Liver (tissue), 9 donors: Measurements from ENCODE around the gene TLR8. TPM values are rescaled to one million over a fixed set of nuclear protein-coding genes. Genes with fewer than 3 reads are reported as not detected.

Experiments
- DNase-seq: peaks from one replicate; pipeline ENCODE4 v3.0.0-alpha.2; 2017; ENCODE audit warnings: low spot score
- H3K27ac ChIP-seq, 2 donors: one replicate each; pipeline ENCODE4 v1.7.0; 2013; ENCODE audit warnings: inconsistent platforms in 2 of 2, low read length in 2 of 2, control low read depth in 1 of 2, low read depth in 1 of 2, mild to moderate bottlenecking in 1 of 2
- H3K27me3 ChIP-seq, 4 donors: one replicate each; pipeline versions ENCODE4 v1.6.1 to v1.7.0; 2013; ENCODE audit warnings: low read length in 3 of 4, inconsistent platforms in 1 of 4, mild to moderate bottlenecking in 1 of 4, moderate library complexity in 1 of 4; ENCODE audit not compliant: control insufficient read depth in 4 of 4, insufficient read depth in 4 of 4
- H3K36me3 ChIP-seq, 4 donors: one replicate each; pipeline versions ENCODE4 v1.6.1 to v1.7.0; 2013; ENCODE audit warnings: low read length in 3 of 4, mild to moderate bottlenecking in 3 of 4, low read depth in 1 of 4, moderate library complexity in 1 of 4; ENCODE audit not compliant: control insufficient read depth in 4 of 4, insufficient read depth in 3 of 4
- H3K4me1 ChIP-seq, 4 donors: one replicate each; pipeline versions ENCODE4 v1.6.1 to v1.7.0; 2013; ENCODE audit warnings: low read length in 3 of 4, mild to moderate bottlenecking in 3 of 4, moderate library complexity in 1 of 4; ENCODE audit not compliant: control insufficient read depth in 4 of 4, insufficient read depth in 4 of 4
- H3K4me3 ChIP-seq, 3 donors: one replicate each; pipeline versions ENCODE4 v1.6.1 to v1.7.0; 2013; ENCODE audit warnings: low read length in 3 of 3, control low read depth in 1 of 3, low read depth in 1 of 3, mild to moderate bottlenecking in 1 of 3
- H3K9ac ChIP-seq, 2 donors: one replicate each; pipeline ENCODE4 v1.7.0; 2013; ENCODE audit warnings: low read length in 2 of 2, mild to moderate bottlenecking in 2 of 2, moderate library complexity in 2 of 2, control low read depth in 1 of 2, low read depth in 1 of 2
- H3K9me3 ChIP-seq, 4 donors: one replicate each; pipeline versions ENCODE4 v1.6.1 to v1.7.0; 2013; ENCODE audit warnings: low read length in 3 of 4; ENCODE audit not compliant: control insufficient read depth in 4 of 4
- FOXA1 ChIP-seq: IDR thresholded peaks from 2 replicates; pipeline ENCODE4 v1.6.1; 2016; ENCODE audit warnings: antibody characterized with exemption
- GABPA ChIP-seq, 2 donors: IDR thresholded peaks in 1 of 2; conservative IDR thresholded peaks in 1 of 2; 2 replicates each; pipeline ENCODE4 v1.6.1; 2016; ENCODE audit warnings: antibody characterized with exemption in 2 of 2, mild to moderate bottlenecking in 1 of 2, moderate library complexity in 1 of 2
- HNF4G ChIP-seq: IDR thresholded peaks from 2 replicates; pipeline ENCODE4 v1.6.1; 2016; ENCODE audit warnings: antibody characterized with exemption
- JUND ChIP-seq, 2 donors: IDR thresholded peaks; 2 replicates each; pipeline ENCODE4 v1.6.1; 2016; ENCODE audit warnings: antibody characterized with exemption in 2 of 2
- NR2F2 ChIP-seq: IDR thresholded peaks from 2 replicates; pipeline ENCODE4 v1.6.1; 2016; ENCODE audit warnings: antibody characterized with exemption
- RAD21 ChIP-seq, 2 donors: IDR thresholded peaks; 2 replicates each; pipeline ENCODE4 v1.6.1; 2016; ENCODE audit warnings: antibody characterized with exemption in 2 of 2, mild to moderate bottlenecking in 2 of 2
- SP1 ChIP-seq: IDR thresholded peaks from 2 replicates; pipeline ENCODE4 v1.6.1; 2018; ENCODE audit warnings: antibody characterized with exemption, mild to moderate bottlenecking
- TAF1 ChIP-seq: conservative IDR thresholded peaks from 2 replicates; pipeline ENCODE4 v1.6.1; 2016; ENCODE audit warnings: antibody characterized with exemption, mild to moderate bottlenecking
- YY1 ChIP-seq: IDR thresholded peaks from 2 replicates; pipeline ENCODE4 v1.6.1; 2016; ENCODE audit warnings: antibody characterized with exemption, mild to moderate bottlenecking
- WGBS: extraction: QIAGEN DNeasy Blood & Tissue Kit; methylation state at CpG from one replicate; pipeline ENCODE4 v1.1.7; 2013; 5-methylcytosine and 5-hydroxymethylcytosine counted together
- polyA plus RNA-seq, 2 donors: library from polyadenylated mRNA; stranded (reverse) in 1 of 2; unstranded in 1 of 2; fragments of 200-250 nt in 1 of 2; fragments of >200 nt in 1 of 2; fragmentation: Nextera tagmentation in 1 of 2; extraction: Ambion mirVana in 1 of 2; gene quantifications; one replicate each; pipeline versions ENCODE4 v1.2.1 to v1.2.3, GENCODE V29; 2013 to 2015
- total RNA-seq, 2 donors: library from RNA; depleted of rRNA; stranded (reverse); fragments of >200 nt; gene quantifications; one replicate each; pipeline ENCODE4 v1.2.3, GENCODE V29; 2014
- TF ChIP-seq, protein P1 (sequence below): IDR thresholded peaks from 2 replicates; pipeline ENCODE4 v1.6.1; 2016; ENCODE audit warnings: antibody characterized with exemption
- TF ChIP-seq, protein P2 (sequence below): fragments of 150-350 bp; IDR thresholded peaks from 2 replicates; pipeline ENCODE4 v1.5.1; 2017; ENCODE audit warnings: improper control_type of control experiment, low read depth, low read length; ENCODE audit not compliant: missing input control
- TF ChIP-seq, protein P3 (sequence below): IDR thresholded peaks from 2 replicates; pipeline ENCODE4 v1.6.1; 2016; ENCODE audit warnings: antibody characterized with exemption
- donor health status: healthy.
- donor health status: healthy.
- donor health status: healthy.
- donor health status: healthy.
- donor health status: healthy.

Gene TLR8
- total and polyA plus RNA-seq, 4 donors: 0.28 to 4.6 (median 2.1) TPM

DNA sequence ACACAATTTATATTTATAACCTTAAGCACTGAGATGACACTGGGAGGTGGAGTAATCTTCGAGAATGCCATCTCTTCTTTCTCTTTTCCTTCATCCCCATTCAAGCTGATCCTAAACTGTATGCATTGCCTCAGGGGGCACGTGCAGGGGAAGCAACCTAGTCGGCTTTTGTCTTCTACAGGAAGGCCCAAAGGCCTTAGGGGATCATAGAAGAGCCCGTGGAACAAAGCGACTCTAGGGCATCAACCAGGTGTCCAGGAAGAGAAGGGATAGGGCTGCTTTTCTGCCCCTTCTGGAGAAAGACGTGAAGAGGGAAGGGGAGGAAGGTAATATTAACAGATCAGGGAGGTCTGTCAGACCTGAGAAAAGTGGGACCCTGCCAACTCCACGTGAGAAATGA lies 6.9 kb upstream of the TLR8 start:
- H3K4me3 ChIP-seq: no peak overlapping the region
- TF ChIP-seq HNF4G (no peak), TAF1 (no peak), JUND (IDR thresholded peaks at IDR 0.05) (no peak), NR2F2 (no peak), SP1 (no peak), YY1 (no peak), FOXA1 (no peak)
- TF ChIP-seq, protein P1, sequence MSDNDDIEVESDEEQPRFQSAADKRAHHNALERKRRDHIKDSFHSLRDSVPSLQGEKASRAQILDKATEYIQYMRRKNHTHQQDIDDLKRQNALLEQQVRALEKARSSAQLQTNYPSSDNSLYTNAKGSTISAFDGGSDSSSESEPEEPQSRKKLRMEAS: no peak
- DNase-seq: no peak
- no peak overlapping the region for H3K9ac ChIP-seq
- peaks cover 0 to 2% (median 0%) of the 10 kb centered on the region in 4 donors for H3K4me1 ChIP-seq
- WGBS: 60% methylated on average over 7 of the region's 7 CpGs
- H3K27me3 ChIP-seq: no peaks in the 10 kb centered on the region
- H3K36me3 ChIP-seq: no peaks in the 10 kb centered on the region
- no peak overlapping the region for H3K27ac ChIP-seq
- no peaks in the 10 kb centered on the region for H3K9me3 ChIP-seq

DNA sequence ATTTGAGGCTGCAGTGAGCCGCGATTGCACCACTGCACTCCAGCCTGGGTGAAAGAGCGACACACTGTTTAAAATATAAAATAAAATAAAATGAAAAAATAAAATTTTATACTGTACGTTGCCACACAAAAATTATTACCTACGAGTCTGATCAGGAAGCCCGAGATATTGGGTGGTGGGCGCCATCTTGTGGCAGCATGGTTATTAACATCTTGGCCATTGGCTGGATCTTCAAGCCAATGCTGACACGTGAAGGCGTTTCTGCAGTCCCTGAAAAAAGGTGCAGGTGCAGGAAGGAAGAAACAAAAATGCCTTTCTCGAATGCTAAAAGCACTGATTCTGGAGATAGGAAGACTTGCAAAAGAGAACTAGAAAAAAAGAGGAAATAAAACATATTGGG lies 4.9 kb upstream of the TLR8 start:
- no peak overlapping the region for H3K4me3 ChIP-seq
- TF ChIP-seq RAD21 (IDR thresholded peaks at IDR 0.05) (peak; percentile 66 to 81), FOXA1 (no peak), JUND (IDR thresholded peaks at IDR 0.05) (no peak), YY1 (no peak)
- TF ChIP-seq, protein P2, sequence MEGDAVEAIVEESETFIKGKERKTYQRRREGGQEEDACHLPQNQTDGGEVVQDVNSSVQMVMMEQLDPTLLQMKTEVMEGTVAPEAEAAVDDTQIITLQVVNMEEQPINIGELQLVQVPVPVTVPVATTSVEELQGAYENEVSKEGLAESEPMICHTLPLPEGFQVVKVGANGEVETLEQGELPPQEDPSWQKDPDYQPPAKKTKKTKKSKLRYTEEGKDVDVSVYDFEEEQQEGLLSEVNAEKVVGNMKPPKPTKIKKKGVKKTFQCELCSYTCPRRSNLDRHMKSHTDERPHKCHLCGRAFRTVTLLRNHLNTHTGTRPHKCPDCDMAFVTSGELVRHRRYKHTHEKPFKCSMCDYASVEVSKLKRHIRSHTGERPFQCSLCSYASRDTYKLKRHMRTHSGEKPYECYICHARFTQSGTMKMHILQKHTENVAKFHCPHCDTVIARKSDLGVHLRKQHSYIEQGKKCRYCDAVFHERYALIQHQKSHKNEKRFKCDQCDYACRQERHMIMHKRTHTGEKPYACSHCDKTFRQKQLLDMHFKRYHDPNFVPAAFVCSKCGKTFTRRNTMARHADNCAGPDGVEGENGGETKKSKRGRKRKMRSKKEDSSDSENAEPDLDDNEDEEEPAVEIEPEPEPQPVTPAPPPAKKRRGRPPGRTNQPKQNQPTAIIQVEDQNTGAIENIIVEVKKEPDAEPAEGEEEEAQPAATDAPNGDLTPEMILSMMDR: peak; percentile 62
- TF ChIP-seq, protein P3, sequence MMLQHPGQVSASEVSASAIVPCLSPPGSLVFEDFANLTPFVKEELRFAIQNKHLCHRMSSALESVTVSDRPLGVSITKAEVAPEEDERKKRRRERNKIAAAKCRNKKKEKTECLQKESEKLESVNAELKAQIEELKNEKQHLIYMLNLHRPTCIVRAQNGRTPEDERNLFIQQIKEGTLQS: no peak
- 11% methylated on average over 10 of the region's 10 CpGs for WGBS
- H3K36me3 ChIP-seq: no peaks in the 10 kb centered on the region
- H3K9ac ChIP-seq: no peak overlapping the region
- peaks cover 0 to 2% (median 0%) of the 10 kb centered on the region in 4 donors for H3K4me1 ChIP-seq
- no peaks in the 10 kb centered on the region for H3K27me3 ChIP-seq
- H3K27ac ChIP-seq: no peak overlapping the region
- H3K9me3 ChIP-seq: no peaks in the 10 kb centered on the region
- DNase-seq: peak; percentile 54

DNA sequence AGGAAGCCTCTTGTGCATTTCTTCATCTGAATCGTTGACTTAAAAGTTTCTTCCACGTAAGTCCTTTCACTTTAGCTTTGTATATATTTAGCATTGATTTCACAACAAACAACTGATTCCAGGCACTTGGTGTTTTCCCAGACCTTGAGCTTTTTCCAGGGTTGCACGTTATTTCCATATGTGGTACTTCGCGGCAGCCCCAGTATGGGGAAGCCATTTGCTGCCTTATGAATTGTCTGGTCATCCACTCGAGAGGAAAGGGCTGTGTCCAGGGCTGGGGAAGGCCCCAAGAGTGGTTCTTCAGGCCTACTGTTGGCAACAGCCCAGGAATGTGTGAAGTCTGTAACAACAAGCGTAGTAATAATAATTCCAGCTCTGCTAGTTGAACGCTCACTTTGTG lies 2.8 kb upstream of the TLR8 start:
- Histone ChIP-seq H3K36me3 (no peaks in the 10 kb centered on the region), H3K27me3 (no peaks in the 10 kb centered on the region), H3K9ac (no peak overlapping the region), H3K4me1 (peaks cover 0 to 2% (median 0%) of the 10 kb centered on the region in 4 donors), H3K27ac (no peak overlapping the region), H3K4me3 (no peak overlapping the region), H3K9me3 (no peaks in the 10 kb centered on the region)
- DNase-seq: no peak
- 72% methylated on average over 8 of the region's 8 CpGs for WGBS
- TF ChIP-seq GABPA (IDR thresholded peaks at IDR 0.05 in 1 of 2, conservative IDR thresholded peaks at IDR 0.05 in 1 of 2): no peak
